Cardiac muscle cell (in vitro differentiated cells and primary cell): ENCODE results near the gene TRIOBP. TPM values are rescaled to one million over a fixed set of nuclear protein-coding genes. Genes with fewer than 3 reads are reported as not detected.

Experiments
- DNase-seq, 2 donors: peaks; one replicate each; pipeline versions ENCODE4 v3.0.0 to v3.0.0-alpha.2; 2010 to 2017; ENCODE audit warnings: low read depth in 1 of 2, low spot score in 1 of 2
- H3K27ac ChIP-seq: fragments of 200-600 bp; sonication (generic); 2 replicates; pipeline ENCODE4 v1.5.1; 2016
- H3K27me3 ChIP-seq: fragments of 200-600 bp; sonication (generic); 2 replicates; pipeline ENCODE4 v1.6.0; 2016; ENCODE audit warnings: control low read depth
- H3K36me3 ChIP-seq: fragments of 200-600 bp; sonication (generic); 2 replicates; pipeline ENCODE4 v1.5.1; 2016; ENCODE audit warnings: control low read depth
- H3K4me1 ChIP-seq: fragments of 200-600 bp; sonication (generic); 2 replicates; pipeline ENCODE4 v1.8.1; 2017; ENCODE audit warnings: low read depth, mild to moderate bottlenecking, mixed run types
- H3K4me3 ChIP-seq: fragments of 200-600 bp; sonication (generic); 2 replicates; pipeline ENCODE4 v1.5.1; 2016; ENCODE audit warnings: mild to moderate bottlenecking
- H3K9me3 ChIP-seq: fragments of 200-600 bp; sonication (generic); 2 replicates; pipeline ENCODE4 v1.5.1; 2017; ENCODE audit warnings: low read depth, mild to moderate bottlenecking, control low read depth
- polyA plus RNA-seq: library from polyadenylated mRNA; unstranded; fragments of >200 nt; fragmentation: Nextera tagmentation; extraction: Ambion mirVana; gene quantifications from 2 replicates; pipeline ENCODE4 v1.2.1, GENCODE V29; 2016
- total RNA-seq: library from RNA; depleted of rRNA; stranded (reverse); fragments of >200 nt; gene quantifications from 2 replicates; pipeline ENCODE4 v1.2.3, GENCODE V29; 2016
- TF ChIP-seq, protein P1 (sequence below): IDR thresholded peaks from 2 replicates; pipeline ENCODE4 v1.5.1; 2012; ENCODE audit warnings: low read depth, mild to moderate bottlenecking, low read length

Gene TRIOBP
- total and polyA plus RNA-seq, 2 experiments from 2014 or later: 150 to 202 TPM

DNA sequence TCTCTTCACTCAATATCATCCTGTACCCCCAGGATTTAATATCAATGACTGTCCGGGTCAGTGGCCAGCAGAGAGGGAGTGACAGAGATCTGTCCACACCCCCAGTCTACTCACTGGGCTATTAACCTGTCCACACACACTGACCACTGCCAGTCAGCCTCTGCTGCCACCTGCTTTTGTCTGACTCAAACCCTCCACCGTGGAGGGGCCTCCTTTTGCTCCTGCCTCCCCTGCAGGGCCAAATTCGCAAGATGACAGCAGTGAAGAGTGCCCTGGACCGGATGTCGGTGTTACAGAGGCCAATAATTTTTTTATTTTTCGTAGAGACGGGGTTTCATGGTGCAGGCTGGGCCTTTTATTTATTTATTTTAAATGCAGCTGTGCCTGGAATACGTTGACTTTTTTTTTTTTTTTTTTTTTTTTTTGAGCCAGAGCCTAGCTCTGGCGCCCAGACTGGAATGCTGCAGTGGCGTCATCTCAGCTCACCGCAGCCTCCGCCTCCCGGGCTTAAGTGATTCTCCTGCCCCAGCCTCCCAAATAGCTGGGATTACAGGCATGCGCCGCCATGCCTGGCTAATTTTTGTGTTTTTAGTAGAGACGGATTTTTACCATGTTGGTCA is 33.2 kb upstream of the TRIOBP start:
- DNase-seq: no peak
- no peaks in the 10 kb centered on the region for H3K9me3 ChIP-seq
- no peak overlapping the region for H3K4me3 ChIP-seq
- TF ChIP-seq, protein P1, sequence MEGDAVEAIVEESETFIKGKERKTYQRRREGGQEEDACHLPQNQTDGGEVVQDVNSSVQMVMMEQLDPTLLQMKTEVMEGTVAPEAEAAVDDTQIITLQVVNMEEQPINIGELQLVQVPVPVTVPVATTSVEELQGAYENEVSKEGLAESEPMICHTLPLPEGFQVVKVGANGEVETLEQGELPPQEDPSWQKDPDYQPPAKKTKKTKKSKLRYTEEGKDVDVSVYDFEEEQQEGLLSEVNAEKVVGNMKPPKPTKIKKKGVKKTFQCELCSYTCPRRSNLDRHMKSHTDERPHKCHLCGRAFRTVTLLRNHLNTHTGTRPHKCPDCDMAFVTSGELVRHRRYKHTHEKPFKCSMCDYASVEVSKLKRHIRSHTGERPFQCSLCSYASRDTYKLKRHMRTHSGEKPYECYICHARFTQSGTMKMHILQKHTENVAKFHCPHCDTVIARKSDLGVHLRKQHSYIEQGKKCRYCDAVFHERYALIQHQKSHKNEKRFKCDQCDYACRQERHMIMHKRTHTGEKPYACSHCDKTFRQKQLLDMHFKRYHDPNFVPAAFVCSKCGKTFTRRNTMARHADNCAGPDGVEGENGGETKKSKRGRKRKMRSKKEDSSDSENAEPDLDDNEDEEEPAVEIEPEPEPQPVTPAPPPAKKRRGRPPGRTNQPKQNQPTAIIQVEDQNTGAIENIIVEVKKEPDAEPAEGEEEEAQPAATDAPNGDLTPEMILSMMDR: no peak
- peaks cover 17% of the 10 kb centered on the region for H3K4me1 ChIP-seq
- H3K27me3 ChIP-seq: no peaks in the 10 kb centered on the region
- no peak overlapping the region for H3K27ac ChIP-seq
- peaks cover 3% of the 10 kb centered on the region for H3K36me3 ChIP-seq

DNA sequence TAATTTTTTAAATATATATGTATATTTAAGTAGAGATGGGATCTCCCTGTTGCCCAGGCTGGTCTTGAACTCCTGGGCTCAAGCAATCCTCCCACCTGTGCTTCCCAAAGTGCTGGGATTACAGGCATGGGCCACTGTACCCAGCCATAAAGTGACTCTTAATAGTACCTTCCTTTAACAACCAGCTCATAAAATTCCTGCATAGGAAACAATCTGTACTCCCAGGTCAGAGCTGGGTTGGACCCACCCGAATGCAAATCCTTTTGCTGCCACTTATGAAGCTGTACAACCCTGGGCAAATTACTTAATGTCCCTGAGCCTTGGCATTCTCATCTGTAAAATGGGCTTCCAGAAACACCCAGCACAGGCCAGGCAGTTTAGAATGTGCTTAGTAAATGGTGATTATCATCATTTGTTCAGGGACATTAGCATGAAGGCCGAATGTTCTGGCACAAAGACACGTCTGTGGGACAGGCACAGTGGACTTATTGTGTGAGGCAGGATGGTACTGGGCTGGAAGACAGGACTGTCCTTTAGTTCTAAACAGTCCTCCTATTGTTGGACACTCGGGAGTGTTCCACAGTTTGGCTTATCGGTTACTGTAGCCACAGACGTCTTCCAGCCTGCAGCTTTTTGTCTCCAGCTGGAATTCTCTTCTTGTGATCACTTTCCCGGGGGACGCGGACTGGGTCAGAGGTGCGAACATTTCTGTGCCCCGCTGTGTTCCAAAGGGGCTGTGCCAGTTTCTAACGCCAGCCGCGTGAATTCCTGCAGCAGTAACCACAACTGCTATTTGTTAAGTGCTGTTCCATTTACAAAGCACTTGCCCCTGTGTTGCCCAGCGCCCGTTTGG is 32.4 kb upstream of the TRIOBP start:
- TF ChIP-seq, protein P1: no peak
- no peaks in the 10 kb centered on the region for H3K27me3 ChIP-seq
- H3K4me1 ChIP-seq: peaks cover 16% of the 10 kb centered on the region
- peak in 1 of 2 donors; percentile 70 for DNase-seq
- H3K27ac ChIP-seq: no peak overlapping the region
- H3K36me3 ChIP-seq: peaks cover 3% of the 10 kb centered on the region
- no peaks in the 10 kb centered on the region for H3K9me3 ChIP-seq
- no peak overlapping the region for H3K4me3 ChIP-seq

DNA sequence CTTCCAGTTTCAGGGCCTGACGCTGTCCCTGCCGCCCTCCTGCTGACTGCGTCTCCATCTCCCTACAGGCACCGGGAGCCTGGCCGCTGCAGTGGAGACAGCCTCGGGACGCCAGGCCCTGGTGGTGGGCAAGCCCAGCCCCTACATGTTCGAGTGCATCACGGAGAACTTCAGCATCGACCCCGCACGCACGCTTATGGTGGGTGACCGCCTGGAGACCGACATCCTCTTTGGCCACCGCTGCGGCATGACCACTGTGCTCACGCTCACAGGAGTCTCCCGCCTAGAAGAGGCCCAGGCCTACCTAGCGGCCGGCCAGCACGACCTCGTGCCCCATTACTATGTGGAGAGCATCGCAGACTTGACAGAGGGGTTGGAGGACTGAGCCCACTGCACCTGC is 31.4 kb upstream of the TRIOBP start:
- no peaks in the 10 kb centered on the region for H3K9me3 ChIP-seq
- H3K36me3 ChIP-seq: peaks cover 3% of the 10 kb centered on the region
- peaks cover 13% of the 10 kb centered on the region for H3K4me1 ChIP-seq
- no peak overlapping the region for H3K4me3 ChIP-seq
- no peak overlapping the region for H3K27ac ChIP-seq
- TF ChIP-seq, protein P1: no peak
- H3K27me3 ChIP-seq: no peaks in the 10 kb centered on the region
- DNase-seq: no peak

DNA sequence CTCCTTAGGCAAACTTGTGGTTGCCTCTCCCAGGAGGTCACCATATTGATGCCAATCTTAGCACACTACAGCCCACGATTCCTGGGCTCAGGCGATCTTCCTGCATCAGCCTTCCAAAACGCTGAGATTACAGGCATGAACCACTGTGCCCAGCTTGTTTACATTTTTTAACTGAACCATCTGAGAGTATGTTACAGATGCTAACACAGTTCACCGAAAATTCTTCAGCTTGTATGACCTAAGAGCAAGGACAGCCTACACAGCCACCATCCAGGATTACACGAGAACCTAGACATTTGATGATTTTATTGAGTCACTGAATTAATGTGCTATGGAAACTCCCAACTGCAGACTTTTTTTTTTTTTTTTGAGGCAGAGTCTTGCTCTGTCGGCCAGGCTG is 27.3 kb upstream of the TRIOBP start:
- no peak for DNase-seq
- Histone ChIP-seq H3K27me3 (no peaks in the 10 kb centered on the region), H3K9me3 (no peaks in the 10 kb centered on the region), H3K4me1 (peaks cover 4% of the 10 kb centered on the region), H3K27ac (no peak overlapping the region), H3K4me3 (no peak overlapping the region), H3K36me3 (peaks cover 3% of the 10 kb centered on the region)
- TF ChIP-seq, protein P1: no peak

DNA sequence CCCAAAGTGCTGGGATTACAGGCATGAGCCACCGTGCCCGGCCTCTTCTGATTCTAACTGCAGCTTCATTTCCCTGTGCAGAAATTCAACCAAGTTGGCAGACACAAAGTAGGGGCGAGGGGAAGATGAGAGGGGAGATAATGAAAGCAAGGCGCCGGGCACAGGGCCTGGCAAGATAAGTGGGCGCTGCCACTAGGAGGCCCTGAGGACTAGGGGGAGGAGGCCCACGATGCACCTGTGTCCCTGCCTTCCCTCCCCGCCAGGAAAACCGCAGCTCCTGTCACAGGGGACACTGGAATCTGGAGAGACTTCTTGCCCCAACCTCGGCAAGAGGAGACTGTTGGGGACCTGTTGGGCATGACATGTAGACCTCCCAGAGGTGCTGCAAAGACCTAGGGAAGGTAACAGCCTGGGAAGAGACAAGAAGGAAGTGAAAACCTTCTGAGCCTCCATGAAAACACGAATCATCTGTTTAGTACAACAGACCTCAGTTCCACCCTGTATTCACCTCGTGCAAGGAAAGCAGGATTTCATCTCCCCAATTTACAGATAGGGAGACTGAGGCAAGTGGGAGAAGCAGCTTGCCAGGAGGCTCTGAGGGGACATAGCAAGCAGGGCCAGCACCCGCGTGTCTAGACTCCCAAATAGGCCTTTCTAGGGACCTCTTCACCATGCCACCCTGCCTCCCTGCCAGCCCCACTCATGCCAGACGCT is 24.5 kb upstream of the TRIOBP start:
- DNase-seq: no peak

More for the DNA sequence above, 24.5 kb upstream of the TRIOBP start:
- Histone ChIP-seq H3K4me1 (peaks cover 7% of the 10 kb centered on the region), H3K4me3 (no peak overlapping the region), H3K36me3 (no peaks in the 10 kb centered on the region), H3K27ac (no peak overlapping the region), H3K27me3 (no peaks in the 10 kb centered on the region), H3K9me3 (no peaks in the 10 kb centered on the region)
- TF ChIP-seq, protein P1: no peak
